K562 (cell line): ENCODE measurements around the gene ARHGAP33. TPM values are rescaled to one million over a fixed set of nuclear protein-coding genes. Genes with fewer than 3 reads are reported as not detected.
A peak's percentile ranks its signal among the peaks of the same experiment; 100 is the strongest.

Source experiments
- ATAC-seq: fragments of 200-7000 bp; cut with Tn5 transposase; 3 replicates; pipeline ENCODE4 v1.9.1; 2020; ENCODE audit warnings: moderate library complexity
- BruUV-seq: library from RNA; stranded (reverse); fragments of 400-500 nt; replicated peaks from 2 replicates; lab custom pipeline; 2021; lab: Mats Ljungman, UMichigan
- CTCF ChIA-PET: fragments of 300-600 bp; formaldehyde crosslinking; extraction: SDS; loops from one replicate; lab custom pipeline; 2021; ENCODE audit warnings: low intra/inter-chr PET ratio; lab: Yijun Ruan, JAX
- POLR2A ChIA-PET: fragments of 300-600, 350-650 bp; sonication (Branson Sonifier 250); formaldehyde crosslinking; extraction: SDS; loops from one replicate; lab custom pipeline; 2021; ENCODE audit warnings: antibody characterized with exemption, inconsistent platforms; lab: Yijun Ruan, JAX
- DNase-seq, 4 experiments: peaks; one replicate each; pipeline versions ENCODE4 v3.0.0 to v3.0.0-alpha.2; 2011 to 2018; ENCODE audit warnings: low spot score in 3 of 4, mixed read lengths in 3 of 4; ENCODE audit errors: extremely low read depth in 1 of 4
- FAIRE-seq: peaks from 2 replicates; lab custom pipeline; 2011; peaks lifted over from hg19 to GRCh38; lab: Jason Lieb, UNC
- H2AFZ ChIP-seq: 2 replicates; pipeline ENCODE4 v1.6.0; 2011; ENCODE audit warnings: low read depth, low read length, control low read depth, inconsistent platforms
- H3K27ac ChIP-seq: fragments of 200-600 bp; 3 replicates; pipeline ENCODE4 v1.8.0; 2011; ENCODE audit warnings: low read depth, mild to moderate bottlenecking, control low read depth, inconsistent platforms, low read length, moderate library complexity, mixed read lengths; ENCODE audit errors: extremely low read depth
- H3K27me3 ChIP-seq, 2 experiments: fragments of 300-600 bp in 1 of 2; 2 replicates in 1 of 2; 3 replicates in 1 of 2; pipeline versions ENCODE4 v1.6.0 to v1.8.0; 2011; ENCODE audit warnings: inconsistent platforms in 2 of 2, low read length in 2 of 2, mild to moderate bottlenecking in 1 of 2, mixed read lengths in 1 of 2, moderate library complexity in 1 of 2; ENCODE audit not compliant: control insufficient read depth in 2 of 2, insufficient read depth in 2 of 2
- H3K36me3 ChIP-seq: fragments of 300-600 bp; 3 replicates; pipeline ENCODE4 v1.8.0; 2011; ENCODE audit warnings: mild to moderate bottlenecking, low read length, inconsistent platforms; ENCODE audit not compliant: control insufficient read depth, insufficient read depth
- H3K4me1 ChIP-seq, 2 experiments: fragments of 200-600 bp in 1 of 2; replicated peaks in 1 of 2; 2 replicates in 1 of 2; 3 replicates in 1 of 2; pipeline versions ENCODE4 v1.5.1 to v1.8.0; 2011; ENCODE audit warnings: inconsistent platforms in 2 of 2, low read length in 2 of 2, mild to moderate bottlenecking in 1 of 2, mixed read lengths in 1 of 2, moderate library complexity in 1 of 2; ENCODE audit not compliant: control insufficient read depth in 2 of 2, insufficient read depth in 2 of 2
- H3K4me2 ChIP-seq: 2 replicates; pipeline ENCODE4 v1.6.1; 2011; ENCODE audit warnings: low read length, control low read depth, inconsistent platforms, mixed read lengths; ENCODE audit not compliant: insufficient read depth
- H3K4me3 ChIP-seq: fragments of 200-600 bp; sonication (generic), shearing (Covaris generic); 2 replicates; pipeline ENCODE4 v1.5.1; 2016; ENCODE audit warnings: control low read depth, inconsistent platforms
- H3K79me2 ChIP-seq: fragments of 200-600 bp; 3 replicates; pipeline ENCODE4 v1.8.0; 2011; ENCODE audit warnings: low read length, inconsistent platforms; ENCODE audit not compliant: control insufficient read depth, insufficient read depth
- H3K9ac ChIP-seq, 2 experiments: 2 replicates each; pipeline versions ENCODE4 v1.6.0 to v1.6.1; 2011; ENCODE audit warnings: low read depth in 2 of 2, low read length in 2 of 2, control low read depth in 1 of 2, inconsistent platforms in 1 of 2, mild to moderate bottlenecking in 1 of 2, mixed read lengths in 1 of 2; ENCODE audit not compliant: insufficient read depth in 1 of 2
- H3K9me1 ChIP-seq: one replicate; pipeline ENCODE4 v1.6.0; 2011; ENCODE audit warnings: inconsistent platforms, mild to moderate bottlenecking, low read length, moderate library complexity; ENCODE audit not compliant: control insufficient read depth, insufficient read depth
- H3K9me3 ChIP-seq: replicated peaks from 2 replicates; pipeline ENCODE4 v1.5.1; 2011; ENCODE audit warnings: low read depth, low read length, inconsistent platforms; ENCODE audit not compliant: control insufficient read depth, insufficient read depth
- H4K20me1 ChIP-seq: replicated peaks from 2 replicates; pipeline ENCODE4 v1.6.1; 2011; ENCODE audit warnings: low read length, inconsistent platforms, mixed read lengths; ENCODE audit not compliant: control insufficient read depth, insufficient read depth
- BCLAF1 ChIP-seq, 2 experiments: fragments of 450-650 bp in 1 of 2; IDR thresholded peaks; 2 replicates each; pipeline ENCODE4 v1.6.1; 2011 to 2017; ENCODE audit warnings: low read depth in 2 of 2, antibody characterized with exemption in 1 of 2, borderline replicate concordance in 1 of 2, low read length in 1 of 2, mild to moderate bottlenecking in 1 of 2, mixed read lengths in 1 of 2; ENCODE audit not compliant: control insufficient read depth in 1 of 2
- NR0B1 ChIP-seq: fragments of 450-650 bp; IDR thresholded peaks from one replicate; pipeline ENCODE4 v1.6.1; 2018; ENCODE audit warnings: mild to moderate bottlenecking, moderate library complexity; ENCODE audit not compliant: partially characterized antibody
- RBFOX2 ChIP-seq: fragments of 200-400 bp; formaldehyde crosslinking; IDR thresholded peaks from 2 replicates; pipeline ENCODE4 v1.6.1; 2017; ENCODE audit warnings: low read depth, mild to moderate bottlenecking, low read length, moderate library complexity
- RBM14 ChIP-seq: fragments of 200-400 bp; formaldehyde crosslinking; IDR thresholded peaks from 2 replicates; pipeline ENCODE4 v1.6.1; 2018; ENCODE audit warnings: low read depth, mild to moderate bottlenecking, low read length, moderate library complexity, borderline replicate concordance; ENCODE audit not compliant: insufficient read depth
- RFX1 ChIP-seq: fragments of 450-650 bp; IDR thresholded peaks from 2 replicates; pipeline ENCODE4 v1.6.1; 2016; ENCODE audit warnings: mild to moderate bottlenecking, moderate library complexity
- TRIM25 ChIP-seq: fragments of 450-650 bp; IDR thresholded peaks from 2 replicates; pipeline ENCODE4 v1.7.0; 2016; ENCODE audit warnings: borderline replicate concordance
- ZNF143 ChIP-seq: sonication (generic); formaldehyde crosslinking; IDR thresholded peaks from 2 replicates; pipeline ENCODE4 v1.9.0; 2022; ENCODE audit warnings: mild to moderate bottlenecking, missing genetic modification reagents
- WGBS: fragments of 100-300 bp; shearing (Covaris generic); methylation state at CpG from one replicate; pipeline ENCODE4 v1.1.6; 2016; ENCODE audit warnings: low coverage, mixed read lengths; ENCODE audit not compliant: insufficient coverage; ENCODE audit errors: missing lambda C conversion rate; 5-methylcytosine and 5-hydroxymethylcytosine counted together
- in situ Hi-C: fragments of 300-500 bp; cut with MboI; formaldehyde crosslinking; loops from 4 replicates; pipeline ENCODE4 v1.15.0; 2018; ENCODE audit warnings: inconsistent platforms, mixed read lengths
- intact Hi-C: fragments of 100-400 bp; cut with micrococcal nuclease; formaldehyde crosslinking; loops from 2 replicates; pipeline ENCODE4 v1.14.2; 2022
- polyA plus RNA-seq, 8 experiments: library from polyadenylated mRNA; depleted of rRNA in 4 of 8; stranded (reverse) in 5 of 8; unstranded in 3 of 8; fragments of >200 nt; fragmentation: Nextera tagmentation in 2 of 8; fragmentation: Illumina TruSeq in 1 of 8; extraction: Ambion mirVana in 2 of 8; extraction: Trizol in 1 of 8; gene quantifications; 2 replicates each; pipeline versions ENCODE4 v1.2.1 to v1.2.3, GENCODE V29; 2011 to 2014; ENCODE audit warnings: inconsistent platforms in 1 of 8, missing spikeins in 1 of 8
- total RNA-seq, 7 experiments: library from RNA; depleted of rRNA in 6 of 7; stranded (reverse); fragments of >200 nt in 6 of 7; fragmentation: Illumina TruSeq in 2 of 7; extraction: Trizol in 2 of 7; gene quantifications; 2 replicates each; pipeline versions ENCODE4 v1.2.1 to v1.2.3, GENCODE V29; 2011 to 2021; ENCODE audit warnings: low replicate concordance in 1 of 7

The ARHGAP33 gene
- total and polyA plus RNA-seq, 9 of the 15 experiments (the other 6 are each of a cell fraction or from before 2014, with no cell fraction given) = 0.06 to 26.6 (median 1.6) TPM; not detected in 1

DNA sequence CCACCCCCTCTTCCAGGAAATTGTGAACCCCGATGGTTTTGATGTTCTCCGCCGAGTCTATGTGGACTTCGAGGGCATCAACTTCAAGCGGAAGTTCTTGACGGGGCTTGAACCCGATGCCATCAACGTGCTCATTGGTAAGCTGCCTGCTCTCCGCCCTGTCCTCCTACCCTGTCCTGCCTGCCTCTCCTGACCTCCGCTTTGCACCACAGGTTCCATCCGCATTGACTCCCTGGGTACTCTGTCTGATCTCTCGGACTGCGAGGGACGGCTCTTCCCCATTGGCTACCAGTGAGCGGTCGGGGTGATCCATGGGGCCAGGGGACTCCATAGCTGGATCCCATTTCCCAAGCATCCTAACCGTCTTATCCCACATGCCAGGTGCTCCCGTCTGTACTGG lies 45.0 kb upstream of the ARHGAP33 start:
- POLR2A ChIA-PET = interaction anchor here (1.7 kb wide), 1 partner anchor 10 kb away, joined by 4 read pairs; no protein-coding TSS in a partner anchor
- DNase-seq (no peak), FAIRE-seq (no peak), ATAC-seq (no peak)
- WGBS = 94% methylated on average over 16 of the region's 18 CpGs
- Histone ChIP-seq H3K4me3 (no peak overlapping the region), H2AFZ (no peak overlapping the region), H3K4me1 (peaks cover 0 to 10% of the 10 kb centered on the region in 2 experiments; a peak in 2 of 5 replicates), H3K79me2 (no peaks in the 10 kb centered on the region), H3K27me3 (no peaks in the 10 kb centered on the region), H3K9me1 (no peaks in the 10 kb centered on the region), H3K36me3 (peaks cover 96% of the 10 kb centered on the region; the same call in 2 of the 3 replicates), H4K20me1 (0 out of 2 replicates have a peak, but pooled peaks cover 2% of the 10 kb centered on the region), H3K4me2 (no peak overlapping the region), H3K9me3 (no peaks in the 10 kb centered on the region), H3K9ac (no peak overlapping the region), H3K27ac (no peak overlapping the region)
- TF ChIP-seq RFX1 (no peak), RBFOX2 (peak; percentile 26; the same call in 1 of the 2 replicates)
- BruUV-seq = no TSS peak
- in situ Hi-C loops (no loop called here), intact Hi-C loops (no loop called here)
- CTCF ChIA-PET = no interaction called here

GRCh38 chr19:35731353-35731752 lies 44.0 kb upstream of the ARHGAP33 start:
- in situ Hi-C loops = no loop called here
- Histone ChIP-seq H3K9me3 (no peaks in the 10 kb centered on the region), H2AFZ (no peak overlapping the region), H3K79me2 (no peaks in the 10 kb centered on the region), H3K27ac (no peak overlapping the region), H3K4me1 (peaks cover 0 to 7% of the 10 kb centered on the region in 2 experiments; a peak in 2 of 5 replicates), H3K27me3 (no peaks in the 10 kb centered on the region), H3K4me3 (no peak overlapping the region), H4K20me1 (0 out of 2 replicates have a peak, but pooled peaks cover 2% of the 10 kb centered on the region), H3K36me3 (peaks cover 96% of the 10 kb centered on the region; the same call in 2 of the 3 replicates), H3K9ac (peak overlapping the region in 1 of 2 experiments; percentile 50; a peak in 1 of 4 replicates), H3K4me2 (no peak overlapping the region), H3K9me1 (no peaks in the 10 kb centered on the region)
- 88% methylated on average over 5 of the region's 9 CpGs for WGBS
- FAIRE-seq (no peak), ATAC-seq (no peak), DNase-seq (no peak)
- ChIA-PET POLR2A (interaction anchor here (1.7 kb wide), 1 partner anchor 9 kb away, joined by 4 read pairs; no protein-coding TSS in a partner anchor), CTCF (no interaction called here)
- intact Hi-C loops = no loop called here
- BruUV-seq = no TSS peak
- TF ChIP-seq RBM14 = no peak
- no peak for TF ChIP-seq TRIM25
- TF ChIP-seq NR0B1 = no peak
- TF ChIP-seq BCLAF1 (IDR thresholded peaks at IDR 0.05; ENCODE audit: borderline replicate concordance in 1 of 2, control insufficient read depth in 1 of 2, low read depth in 2 of 2, low read length in 1 of 2) = no peak
- TF ChIP-seq RBFOX2 = peak; percentile 1; the same call in 1 of the 2 replicates
- no peak for TF ChIP-seq ZNF143
